Measurements from ENCODE around the gene SKA1. TPM values are rescaled to one million over a fixed set of nuclear protein-coding genes. Genes with fewer than 3 reads are reported as not detected.

The SKA1 gene
- total RNA-seq, 1 experiment from 2014 or later = 20.6 TPM

GRCh38 chr18:50369672-50370071 lies 5.2 kb upstream of the SKA1 start:
- H3K9me3 Mint-ChIP-seq = peaks cover 31 to 32% of the 10 kb centered on the region in 2 experiments
- Histone ChIP-seq H3K4ac (ENCODE audit: low read depth, low read length) (no peak overlapping the region), H4K5ac (ENCODE audit: insufficient read length, low read depth, low read length) (no peak overlapping the region), H3K9me3 (ENCODE audit: control insufficient read depth, low read depth, low read length) (no peaks in the 10 kb centered on the region), H2BK12ac (ENCODE audit: insufficient read length, low read depth, low read length) (no peak overlapping the region), H3T11ph (ENCODE audit: low read length) (no peak overlapping the region), H2BK20ac (ENCODE audit: low read depth, low read length, poor library complexity, severe bottlenecking) (no peak overlapping the region), H2AFZ (ENCODE audit: low read length) (no peak overlapping the region), H4K8ac (replicated peaks; ENCODE audit: insufficient read length, low read depth, low read length) (no peak overlapping the region), H3K56ac (ENCODE audit: insufficient read length, low read depth, low read length) (no peak overlapping the region), H3K18ac (ENCODE audit: insufficient read length, low read depth, low read length) (no peak overlapping the region), H3K79me1 (ENCODE audit: insufficient read depth, low read depth, low read length, poor library complexity, severe bottlenecking) (no peaks in the 10 kb centered on the region), H3K23ac (ENCODE audit: insufficient read length, low read depth, low read length) (no peak overlapping the region), H3K27ac (ENCODE audit: insufficient read length, low read depth, low read length) (no peak overlapping the region), H2BK120ac (ENCODE audit: low read depth, low read length, poor library complexity, severe bottlenecking) (no peak overlapping the region), H3K27me3 (ENCODE audit: insufficient read depth, low read length) (no peaks in the 10 kb centered on the region), H2BK15ac (ENCODE audit: low read depth, low read length) (no peak overlapping the region), H3K79me2 (ENCODE audit: insufficient read depth, low read length) (no peaks in the 10 kb centered on the region), H3K4me1 (ENCODE audit: insufficient read depth, low read length) (no peaks in the 10 kb centered on the region), H4K91ac (ENCODE audit: insufficient read length, low read depth, low read length) (no peak overlapping the region), H2BK5ac (ENCODE audit: insufficient read length, low read length) (no peak overlapping the region), H3K14ac (ENCODE audit: insufficient read depth, low read length) (no peak overlapping the region), H3K9ac (ENCODE audit: extremely low read depth, insufficient read length, low read length) (no peak overlapping the region), H3K4me2 (ENCODE audit: insufficient read depth, insufficient read length, low read length) (no peak overlapping the region), H3K23me2 (ENCODE audit: insufficient read length, low read depth, low read length, poor library complexity, severe bottlenecking) (peaks cover 4% of the 10 kb centered on the region), H2AK5ac (ENCODE audit: insufficient read length, low read length) (no peak overlapping the region), H4K20me1 (ENCODE audit: control insufficient read depth, insufficient read depth, insufficient read length) (no peaks in the 10 kb centered on the region)
- H3K4me1 Mint-ChIP-seq = peaks cover 12% of the 10 kb centered on the region in 2 experiments
- H3K36me3 Mint-ChIP-seq (ENCODE audit: insufficient read depth in 1 of 3, low read depth in 3 of 3) = peaks cover 5 to 10% (median 5%) of the 10 kb centered on the region in 3 experiments
- no peak overlapping the region for H3K27ac Mint-ChIP-seq
- TF ChIP-seq CTCF (conservative IDR thresholded peaks at IDR 0.05) = no peak
- H3K27me3 Mint-ChIP-seq (ENCODE audit: low read depth) = peaks cover 9% of the 10 kb centered on the region
- no peak for DNase-seq
- H3K4me3 Mint-ChIP-seq = no peak overlapping the region
